K562 (cell line): ENCODE data around the gene DCAF17. TPM values are rescaled to one million over a fixed set of nuclear protein-coding genes. Genes with fewer than 3 reads are reported as not detected.

Source experiments
- CAMTA2 ChIP-seq: fragments of 250-450 bp; sonication (Bioruptor Pico); conservative IDR thresholded peaks from 2 replicates; pipeline ENCODE4 v1.5.1; 2022
- CBFA2T3 ChIP-seq: fragments of 450-650 bp; IDR thresholded peaks from 2 replicates; pipeline ENCODE4 v1.6.1; 2017
- CEBPZ ChIP-seq: fragments of 150-350 bp; IDR thresholded peaks from 2 replicates; pipeline ENCODE4 v1.6.1; 2014; ENCODE audit warnings: low read depth, mild to moderate bottlenecking, low read length, borderline replicate concordance
- FOXM1 ChIP-seq, 2 experiments: fragments of 450-650 bp in 1 of 2; sonication (generic) in 1 of 2; formaldehyde crosslinking in 1 of 2; IDR thresholded peaks; 2 replicates each; pipeline versions ENCODE4 v1.6.1 to v1.9.0; 2017 to 2022; ENCODE audit warnings: low read depth in 2 of 2, mild to moderate bottlenecking in 2 of 2, missing genetic modification reagents in 1 of 2, moderate library complexity in 1 of 2
- HDAC2 ChIP-seq: fragments of 450-650 bp; IDR thresholded peaks from 2 replicates; pipeline ENCODE4 v1.6.1; 2016; ENCODE audit warnings: mild to moderate bottlenecking
- KHSRP ChIP-seq: fragments of 450-650 bp; IDR thresholded peaks from 2 replicates; pipeline ENCODE4 v1.6.1; 2017
- NFXL1 ChIP-seq: fragments of 450-650 bp; formaldehyde crosslinking; IDR thresholded peaks from 2 replicates; pipeline ENCODE4 v1.4.0; 2021; ENCODE audit warnings: mild to moderate bottlenecking
- POLR2G ChIP-seq: fragments of 200-400 bp; formaldehyde crosslinking; IDR thresholded peaks from 2 replicates; pipeline ENCODE4 v1.6.1; 2017; ENCODE audit warnings: low read depth, mild to moderate bottlenecking, antibody characterized with exemption, low read length, moderate library complexity
- ZBED1 ChIP-seq: IDR thresholded peaks from 2 replicates; pipeline ENCODE4 v1.6.1; 2014
- ZKSCAN8 ChIP-seq: fragments of 200-800 bp; sonication (Bioruptor generic); IDR thresholded peaks from 2 replicates; pipeline ENCODE4 v1.6.1; 2016; ENCODE audit warnings: missing genetic modification characterization, missing compliant biosample characterization
- ZNF239 ChIP-seq: fragments of 250-450 bp; sonication (Bioruptor Pico); IDR thresholded peaks from 2 replicates; pipeline ENCODE4 v1.4.0; 2020; ENCODE audit warnings: mild to moderate bottlenecking
- ZNF324 ChIP-seq: fragments of 250-450 bp; sonication (Bioruptor Pico); IDR thresholded peaks from 2 replicates; pipeline ENCODE4 v1.4.0; 2020; ENCODE audit warnings: mild to moderate bottlenecking
- ZNF347 ChIP-seq: fragments of 450-650 bp; formaldehyde crosslinking; IDR thresholded peaks from 2 replicates; pipeline ENCODE4 v1.4.0; 2020; ENCODE audit warnings: low read depth, mild to moderate bottlenecking, moderate library complexity
- polyA plus RNA-seq, 8 experiments: library from polyadenylated mRNA; depleted of rRNA in 4 of 8; stranded (reverse) in 5 of 8; unstranded in 3 of 8; fragments of >200 nt; fragmentation: Nextera tagmentation in 2 of 8; fragmentation: Illumina TruSeq in 1 of 8; extraction: Ambion mirVana in 2 of 8; extraction: Trizol in 1 of 8; gene quantifications; 2 replicates each; pipeline versions ENCODE4 v1.2.1 to v1.2.3, GENCODE V29; 2011 to 2014; ENCODE audit warnings: inconsistent platforms in 1 of 8, missing spikeins in 1 of 8
- total RNA-seq, 7 experiments: library from RNA; depleted of rRNA in 6 of 7; stranded (reverse); fragments of >200 nt in 6 of 7; fragmentation: Illumina TruSeq in 2 of 7; extraction: Trizol in 2 of 7; gene quantifications; 2 replicates each; pipeline versions ENCODE4 v1.2.1 to v1.2.3, GENCODE V29; 2011 to 2021; ENCODE audit warnings: low replicate concordance in 1 of 7

The DCAF17 gene
- total and polyA plus RNA-seq, 9 of the 15 experiments (the other 6 are each of a cell fraction or from before 2014, with no cell fraction given) = 10.0 to 38.5 (median 27.1) TPM

GRCh38 chr2:171509945-171510731 lies 76.1 kb downstream of the DCAF17 start (continued):
- TF ChIP-seq POLR2G (no peak), HDAC2 (no peak), ZBED1 (no peak), KHSRP (no peak), CAMTA2 (CRISPR knock-in tag) (no peak), CBFA2T3 (no peak), ZKSCAN8 (CRISPR knock-in tag) (no peak), ZNF347 (no peak), FOXM1 (IDR thresholded peaks at IDR 0.05; ENCODE audit: low read depth) (no peak), FOXM1 (CRISPR knock-in tag; IDR thresholded peaks at IDR 0.05; ENCODE audit: low read depth) (no peak), CEBPZ (no peak), ZNF324 (CRISPR knock-in tag) (no peak), NFXL1 (CRISPR knock-in tag) (no peak), ZNF239 (no peak)
